ENCODE measurements around the gene SOX6.

The SOX6 gene

DNA sequence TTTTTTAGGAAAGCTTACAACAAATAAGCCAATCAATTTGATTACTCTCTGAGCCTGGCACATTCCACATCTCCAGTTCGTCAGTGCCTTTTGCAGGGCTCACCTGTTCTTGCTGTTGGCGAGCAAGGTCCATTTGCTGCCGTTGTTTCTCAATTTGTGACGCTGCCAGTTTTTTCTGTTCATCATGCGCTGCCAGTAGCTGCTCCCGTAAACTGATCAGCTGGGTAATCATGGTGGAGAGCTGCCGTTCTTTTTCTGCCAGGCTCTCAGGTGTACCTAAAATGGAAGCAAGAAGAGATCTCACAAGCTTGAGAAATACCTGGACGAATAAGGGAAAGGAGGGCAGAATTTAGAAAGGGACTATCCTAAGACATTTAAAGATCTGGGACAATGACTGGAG is 169.7 kb downstream of the SOX6 start:
- no peak overlapping the region for H3K4me3 ChIP-seq (ENCODE audit: low read length)
- TF ChIP-seq, protein P1, sequence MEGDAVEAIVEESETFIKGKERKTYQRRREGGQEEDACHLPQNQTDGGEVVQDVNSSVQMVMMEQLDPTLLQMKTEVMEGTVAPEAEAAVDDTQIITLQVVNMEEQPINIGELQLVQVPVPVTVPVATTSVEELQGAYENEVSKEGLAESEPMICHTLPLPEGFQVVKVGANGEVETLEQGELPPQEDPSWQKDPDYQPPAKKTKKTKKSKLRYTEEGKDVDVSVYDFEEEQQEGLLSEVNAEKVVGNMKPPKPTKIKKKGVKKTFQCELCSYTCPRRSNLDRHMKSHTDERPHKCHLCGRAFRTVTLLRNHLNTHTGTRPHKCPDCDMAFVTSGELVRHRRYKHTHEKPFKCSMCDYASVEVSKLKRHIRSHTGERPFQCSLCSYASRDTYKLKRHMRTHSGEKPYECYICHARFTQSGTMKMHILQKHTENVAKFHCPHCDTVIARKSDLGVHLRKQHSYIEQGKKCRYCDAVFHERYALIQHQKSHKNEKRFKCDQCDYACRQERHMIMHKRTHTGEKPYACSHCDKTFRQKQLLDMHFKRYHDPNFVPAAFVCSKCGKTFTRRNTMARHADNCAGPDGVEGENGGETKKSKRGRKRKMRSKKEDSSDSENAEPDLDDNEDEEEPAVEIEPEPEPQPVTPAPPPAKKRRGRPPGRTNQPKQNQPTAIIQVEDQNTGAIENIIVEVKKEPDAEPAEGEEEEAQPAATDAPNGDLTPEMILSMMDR (conservative IDR thresholded peaks at IDR 0.05; ENCODE audit: low read depth, low read length): no peak
- DNase-seq (ENCODE audit: low read depth): no peak

DNA sequence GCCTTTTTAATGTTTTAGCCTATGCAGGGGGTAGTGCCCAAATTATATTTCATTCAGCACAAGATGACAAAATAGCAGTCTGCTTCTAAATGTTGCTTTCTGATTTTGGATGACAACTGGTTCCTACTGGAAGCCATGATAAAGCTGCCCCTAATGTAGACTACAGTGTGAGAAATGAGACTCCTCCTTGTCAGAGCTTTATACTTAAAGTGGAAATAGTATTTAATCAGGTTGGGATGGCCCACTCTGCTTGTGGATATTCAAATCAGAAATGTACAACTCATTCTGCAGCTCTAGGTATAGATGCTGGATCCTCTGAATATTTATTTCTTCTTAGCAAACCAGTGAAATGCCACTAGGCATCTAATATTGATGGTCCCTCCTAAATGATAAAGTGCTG is 171.3 kb downstream of the SOX6 start:
- DNase-seq (ENCODE audit: low read depth): no peak
- TF ChIP-seq, protein P1 (conservative IDR thresholded peaks at IDR 0.05; ENCODE audit: low read depth, low read length): no peak
- no peak overlapping the region for H3K4me3 ChIP-seq (ENCODE audit: low read length)

DNA sequence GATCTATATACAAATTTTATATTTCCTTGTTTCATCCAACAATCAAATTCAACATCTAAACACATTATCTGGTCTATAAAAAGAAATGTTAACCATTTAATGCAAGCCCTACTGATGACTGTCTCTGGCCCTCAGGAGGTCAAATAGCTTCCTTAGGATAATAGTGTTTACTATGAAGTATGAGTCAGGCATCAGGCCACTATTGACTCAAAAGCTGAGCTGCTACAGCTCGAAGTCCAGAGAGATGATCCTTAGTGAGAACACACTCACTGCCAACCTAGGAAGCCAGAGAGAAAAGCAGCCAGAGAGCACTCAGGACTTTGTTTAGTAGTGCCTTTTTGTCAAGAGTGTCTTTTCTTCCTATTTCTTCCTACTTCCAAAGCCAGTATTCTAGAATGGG is 171.8 kb downstream of the SOX6 start:
- DNase-seq (ENCODE audit: low read depth): peak; percentile 39
- TF ChIP-seq, protein P1 (conservative IDR thresholded peaks at IDR 0.05; ENCODE audit: low read depth, low read length): no peak
- H3K4me3 ChIP-seq (ENCODE audit: low read length): no peak overlapping the region

DNA sequence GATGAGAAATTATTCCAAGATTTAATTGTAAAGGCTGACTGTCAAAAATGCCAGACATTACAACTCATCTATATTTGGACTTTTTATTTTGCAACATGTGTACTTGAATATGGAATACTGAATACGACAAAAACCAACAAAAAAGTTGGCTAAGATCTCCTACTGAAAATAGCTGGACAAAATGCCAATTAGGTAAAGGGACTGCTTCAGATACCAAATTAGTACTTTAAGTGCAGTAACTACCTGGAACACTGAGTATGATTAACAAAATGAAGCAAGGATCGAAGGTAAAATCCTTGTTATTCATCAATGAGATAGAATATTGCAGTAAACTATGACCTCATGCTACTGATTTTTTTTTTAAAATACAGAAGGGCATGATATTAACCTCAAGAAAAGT is 173.8 kb downstream of the SOX6 start:
- H3K4me3 ChIP-seq (ENCODE audit: low read length): no peak overlapping the region
- no peak for DNase-seq (ENCODE audit: low read depth)
- TF ChIP-seq, protein P1 (conservative IDR thresholded peaks at IDR 0.05; ENCODE audit: low read depth, low read length): no peak

DNA sequence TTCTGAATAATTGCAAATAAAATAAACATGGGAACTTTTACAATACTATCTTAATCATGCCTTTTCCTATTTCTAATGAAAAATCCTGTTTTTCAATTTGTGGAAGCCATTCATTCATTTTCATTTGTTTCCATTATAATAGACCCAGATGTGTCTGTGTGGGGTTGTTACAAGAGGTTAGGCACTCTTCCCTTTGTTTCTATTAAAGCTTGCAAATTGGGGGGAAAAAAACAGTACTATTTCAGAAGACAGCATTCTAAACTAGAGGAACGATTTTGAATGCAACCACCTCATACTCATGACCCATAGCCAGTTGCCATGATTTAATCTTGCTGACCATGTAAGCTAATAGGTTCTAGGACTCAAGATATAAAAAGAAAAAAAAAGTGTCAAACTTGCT is 175.5 kb downstream of the SOX6 start:
- DNase-seq (ENCODE audit: low read depth): no peak
- TF ChIP-seq, protein P1 (conservative IDR thresholded peaks at IDR 0.05; ENCODE audit: low read depth, low read length): no peak
- H3K4me3 ChIP-seq (ENCODE audit: low read length): no peak overlapping the region

DNA sequence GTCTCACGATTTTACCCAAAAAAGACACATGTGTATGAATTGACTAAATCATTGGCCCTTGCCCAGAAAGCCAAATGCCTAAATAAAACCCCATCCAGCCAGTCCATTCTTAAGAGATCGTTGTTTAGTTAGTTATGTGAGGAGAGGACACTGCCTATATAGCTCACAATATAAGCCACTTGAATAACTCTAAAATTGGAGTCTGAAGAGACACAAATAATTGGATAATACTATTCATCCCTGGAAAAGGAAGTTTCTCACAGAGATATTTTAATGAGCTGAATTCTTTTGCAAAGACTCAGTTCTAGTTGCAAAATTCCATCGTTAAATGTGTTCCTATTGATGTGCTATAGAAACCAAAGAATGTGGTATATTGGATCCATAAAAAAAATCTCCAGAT is 176.7 kb downstream of the SOX6 start:
- TF ChIP-seq, protein P1 (conservative IDR thresholded peaks at IDR 0.05; ENCODE audit: low read depth, low read length): no peak
- H3K4me3 ChIP-seq (ENCODE audit: low read length): no peak overlapping the region
- no peak for DNase-seq (ENCODE audit: low read depth)

DNA sequence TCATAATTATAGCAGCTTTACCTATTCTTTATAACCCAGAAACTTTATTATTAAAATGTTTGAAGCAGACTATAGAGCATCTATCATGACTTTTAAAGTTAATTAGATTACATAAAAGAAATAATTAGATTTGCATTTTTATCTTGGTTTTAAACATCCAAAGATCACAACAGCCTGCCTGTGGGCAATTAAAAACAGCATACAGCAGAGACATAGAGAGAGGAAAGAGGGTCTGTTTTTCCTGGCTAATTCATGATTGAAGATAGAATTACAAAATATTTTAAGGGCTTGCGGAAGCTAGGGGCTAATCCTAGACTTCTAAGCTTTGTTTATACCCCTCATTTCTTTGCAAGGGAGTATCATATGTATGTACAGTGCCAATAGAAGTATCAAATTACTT is 178.1 kb downstream of the SOX6 start:
- DNase-seq (ENCODE audit: low read depth): no peak
- TF ChIP-seq, protein P1 (conservative IDR thresholded peaks at IDR 0.05; ENCODE audit: low read depth, low read length): no peak
- H3K4me3 ChIP-seq (ENCODE audit: low read length): no peak overlapping the region
